Activated B cell treated with CpG ODN at 0.5 μM for 24 hours (primary cell): ENCODE results near the gene SERPINB13. TPM values are rescaled to one million over a fixed set of nuclear protein-coding genes. Genes with fewer than 3 reads are reported as not detected.

Source experiments
- ATAC-seq: fragments of 200-7000 bp; cut with Tn5 transposase; one replicate; pipeline ENCODE4 v1.10.0; 2021; ENCODE audit warnings: low read depth, mild to moderate bottlenecking, moderate library complexity
- CTCF ChIA-PET: fragments of 350-600 bp; sonication (Branson Sonifier 250); formaldehyde crosslinking; loops from one replicate; lab custom pipeline; 2021; ENCODE audit warnings: antibody characterized with exemption; lab: Charles Lee
- POLR2A ChIA-PET: fragments of 350-600 bp; sonication (Branson Sonifier 250); formaldehyde crosslinking; loops from one replicate; lab custom pipeline; 2021; ENCODE audit warnings: antibody characterized with exemption; lab: Charles Lee
- DNase-seq: peaks from one replicate; pipeline ENCODE4 v3.0.0; 2022
- H3K27ac Mint-ChIP-seq: one replicate; pipeline ENCODE4 v1.8.0; 2020; ENCODE audit warnings: mixed read lengths
- H3K27me3 Mint-ChIP-seq: one replicate; pipeline ENCODE4 v1.8.0; 2021; ENCODE audit warnings: mixed read lengths
- H3K36me3 Mint-ChIP-seq: one replicate; pipeline ENCODE4 v1.8.0; 2021; ENCODE audit warnings: low read depth, mixed read lengths
- H3K4me1 Mint-ChIP-seq: one replicate; pipeline ENCODE4 v1.8.0; 2021; ENCODE audit warnings: mixed read lengths
- H3K4me3 Mint-ChIP-seq: one replicate; pipeline ENCODE4 v1.8.0; 2020; ENCODE audit warnings: mild to moderate bottlenecking, mixed read lengths
- H3K9me3 Mint-ChIP-seq: one replicate; pipeline ENCODE4 v1.8.0; 2020; ENCODE audit warnings: mixed read lengths
- intact Hi-C: fragments of 100-400 bp; cut with micrococcal nuclease; formaldehyde crosslinking; loops from one replicate; pipeline ENCODE4 v1.15.1; 2024
- total RNA-seq: library from RNA; stranded (reverse); gene quantifications from 2 replicates; pipeline ENCODE4 v1.2.3, GENCODE V29; 2022
- TF ChIP-seq, protein P1 (sequence below): fragments of 200-600 bp; IDR thresholded peaks from one replicate; pipeline ENCODE4 v1.8.0; 2022; ENCODE audit warnings: antibody characterized with exemption, mild to moderate bottlenecking

SERPINB13 gene
- total RNA-seq, 1 donor from 2014 or later, result not detected

DNA sequence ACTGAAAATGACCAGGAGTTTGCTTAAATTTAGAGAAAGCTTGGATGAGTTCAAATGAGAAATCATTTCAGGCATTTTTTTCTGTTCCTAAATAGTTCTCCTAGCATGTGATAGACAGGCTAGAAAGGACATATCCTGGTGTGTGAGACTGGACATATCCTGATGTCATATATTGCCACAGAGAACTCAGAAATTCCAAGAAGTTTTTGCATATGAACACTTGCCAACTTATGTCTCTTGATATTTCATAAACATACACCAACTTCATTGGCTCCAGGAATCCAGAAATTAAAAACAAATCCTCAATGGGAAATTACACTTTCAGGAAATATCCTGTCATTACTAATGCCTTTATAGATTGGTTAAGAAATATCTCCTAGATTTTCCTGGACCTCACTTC lies 59.8 kb downstream of the SERPINB13 start:
- Mint-ChIP-seq H3K27me3 (peaks cover 3% of the 10 kb centered on the region), H3K36me3 (no peaks in the 10 kb centered on the region), H3K27ac (no peak overlapping the region), H3K9me3 (no peaks in the 10 kb centered on the region), H3K4me1 (no peaks in the 10 kb centered on the region), H3K4me3 (no peak overlapping the region)
- POLR2A ChIA-PET, result no interaction called here
- ATAC-seq (no peak), DNase-seq (no peak)
- intact Hi-C loops, result no loop called here
- CTCF ChIA-PET, result no interaction called here
- TF ChIP-seq, protein P1, sequence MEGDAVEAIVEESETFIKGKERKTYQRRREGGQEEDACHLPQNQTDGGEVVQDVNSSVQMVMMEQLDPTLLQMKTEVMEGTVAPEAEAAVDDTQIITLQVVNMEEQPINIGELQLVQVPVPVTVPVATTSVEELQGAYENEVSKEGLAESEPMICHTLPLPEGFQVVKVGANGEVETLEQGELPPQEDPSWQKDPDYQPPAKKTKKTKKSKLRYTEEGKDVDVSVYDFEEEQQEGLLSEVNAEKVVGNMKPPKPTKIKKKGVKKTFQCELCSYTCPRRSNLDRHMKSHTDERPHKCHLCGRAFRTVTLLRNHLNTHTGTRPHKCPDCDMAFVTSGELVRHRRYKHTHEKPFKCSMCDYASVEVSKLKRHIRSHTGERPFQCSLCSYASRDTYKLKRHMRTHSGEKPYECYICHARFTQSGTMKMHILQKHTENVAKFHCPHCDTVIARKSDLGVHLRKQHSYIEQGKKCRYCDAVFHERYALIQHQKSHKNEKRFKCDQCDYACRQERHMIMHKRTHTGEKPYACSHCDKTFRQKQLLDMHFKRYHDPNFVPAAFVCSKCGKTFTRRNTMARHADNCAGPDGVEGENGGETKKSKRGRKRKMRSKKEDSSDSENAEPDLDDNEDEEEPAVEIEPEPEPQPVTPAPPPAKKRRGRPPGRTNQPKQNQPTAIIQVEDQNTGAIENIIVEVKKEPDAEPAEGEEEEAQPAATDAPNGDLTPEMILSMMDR, result no peak

DNA sequence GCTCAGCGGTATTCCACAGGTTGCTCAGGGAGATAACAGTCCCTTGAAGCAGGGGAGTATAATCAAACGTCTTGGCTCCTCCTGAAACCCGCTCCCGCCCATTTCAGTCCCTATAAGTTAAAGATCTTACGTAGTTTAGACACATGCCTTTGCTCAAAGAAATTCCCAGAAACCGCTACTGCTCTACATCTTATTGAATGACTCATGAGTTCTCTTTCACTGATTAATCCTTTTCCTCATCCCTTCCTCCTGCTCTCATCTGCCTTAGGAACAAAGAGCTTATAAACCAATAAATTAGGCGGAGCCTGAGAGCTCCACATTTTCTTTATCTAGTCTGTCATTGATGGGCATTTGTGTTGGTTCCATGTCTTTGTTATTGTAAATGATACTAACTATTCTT lies 61.1 kb downstream of the SERPINB13 start:
- Mint-ChIP-seq H3K4me3 (no peak overlapping the region), H3K36me3 (no peaks in the 10 kb centered on the region), H3K27ac (no peak overlapping the region), H3K27me3 (peaks cover 3% of the 10 kb centered on the region), H3K4me1 (no peaks in the 10 kb centered on the region), H3K9me3 (no peaks in the 10 kb centered on the region)
- intact Hi-C loops, result no loop called here
- CTCF ChIA-PET, result no interaction called here
- POLR2A ChIA-PET, result no interaction called here
- TF ChIP-seq, protein P1, result no peak
- no peak for DNase-seq
- ATAC-seq, result no peak

Other genes starting within 250 kb of the SERPINB13 start
- 15.0 and 15.3 TPM in 2 replicates for gene KDSR, start 220.1 kb upstream of the SERPINB13 start, total RNA-seq
- gene VPS4B, start 164.9 kb upstream of the SERPINB13 start, total RNA-seq, result 66.2 and 66.8 TPM in 2 replicates
- not detected in 2 replicates for gene SERPINB5, start 110.4 kb upstream of the SERPINB13 start, total RNA-seq
- not detected in 2 replicates for gene SERPINB12, start 45.0 kb upstream of the SERPINB13 start, total RNA-seq
- gene SERPINB4, start 56.9 kb downstream of the SERPINB13 start, total RNA-seq, result not detected in 2 replicates
- gene SERPINB3, start 74.5 kb downstream of the SERPINB13 start, total RNA-seq, result not detected in 2 replicates
- gene SERPINB11, start 115.6 kb downstream of the SERPINB13 start, total RNA-seq, result not detected in 2 replicates
- not detected in 2 replicates for gene SERPINB7, start 188.1 kb downstream of the SERPINB13 start, total RNA-seq